ENCODE data around the gene MBD3L5. TPM values are rescaled to one million over a fixed set of nuclear protein-coding genes. Genes with fewer than 3 reads are reported as not detected.

The MBD3L5 gene
- total RNA-seq, 1 donor from 2014 or later: not detected

DNA sequence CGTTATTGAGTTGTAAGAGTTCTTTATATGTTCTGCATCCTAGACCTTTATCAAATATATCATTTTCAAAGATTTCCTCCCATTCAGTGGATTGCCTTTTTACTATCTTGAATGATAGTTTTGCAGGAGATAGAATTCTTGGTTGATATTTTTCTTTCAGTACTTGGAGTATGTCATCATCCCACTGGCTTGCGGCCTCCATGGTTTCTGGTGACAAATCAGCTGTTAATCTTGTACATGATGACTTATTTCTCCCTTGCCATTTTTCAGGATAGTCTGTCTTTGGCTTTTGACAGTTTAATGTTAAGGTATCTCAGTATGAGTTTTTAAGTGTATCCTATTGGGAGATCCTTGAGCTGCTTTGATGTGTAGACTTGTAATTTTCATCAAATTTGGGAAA is 47.6 kb downstream of the MBD3L5 start:
- DNase-seq (ENCODE audit: extremely low spot score, unreplicated experiment): no peak
- Mint-ChIP-seq H3K36me3 (ENCODE audit: unreplicated experiment) (peaks cover 87% of the 10 kb centered on the region), H3K4me3 (ENCODE audit: unreplicated experiment) (no peak overlapping the region), H3K27me3 (ENCODE audit: unreplicated experiment) (no peaks in the 10 kb centered on the region), H3K27ac (ENCODE audit: unreplicated experiment) (no peak overlapping the region), H3K9me3 (ENCODE audit: unreplicated experiment) (peaks cover 38% of the 10 kb centered on the region), H3K4me1 (ENCODE audit: unreplicated experiment) (no peaks in the 10 kb centered on the region)
- TF ChIP-seq, protein P1, sequence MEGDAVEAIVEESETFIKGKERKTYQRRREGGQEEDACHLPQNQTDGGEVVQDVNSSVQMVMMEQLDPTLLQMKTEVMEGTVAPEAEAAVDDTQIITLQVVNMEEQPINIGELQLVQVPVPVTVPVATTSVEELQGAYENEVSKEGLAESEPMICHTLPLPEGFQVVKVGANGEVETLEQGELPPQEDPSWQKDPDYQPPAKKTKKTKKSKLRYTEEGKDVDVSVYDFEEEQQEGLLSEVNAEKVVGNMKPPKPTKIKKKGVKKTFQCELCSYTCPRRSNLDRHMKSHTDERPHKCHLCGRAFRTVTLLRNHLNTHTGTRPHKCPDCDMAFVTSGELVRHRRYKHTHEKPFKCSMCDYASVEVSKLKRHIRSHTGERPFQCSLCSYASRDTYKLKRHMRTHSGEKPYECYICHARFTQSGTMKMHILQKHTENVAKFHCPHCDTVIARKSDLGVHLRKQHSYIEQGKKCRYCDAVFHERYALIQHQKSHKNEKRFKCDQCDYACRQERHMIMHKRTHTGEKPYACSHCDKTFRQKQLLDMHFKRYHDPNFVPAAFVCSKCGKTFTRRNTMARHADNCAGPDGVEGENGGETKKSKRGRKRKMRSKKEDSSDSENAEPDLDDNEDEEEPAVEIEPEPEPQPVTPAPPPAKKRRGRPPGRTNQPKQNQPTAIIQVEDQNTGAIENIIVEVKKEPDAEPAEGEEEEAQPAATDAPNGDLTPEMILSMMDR (IDR thresholded peaks at IDR 0.05): no peak

Other genes starting within 250 kb of the MBD3L5 start
- gene ADGRE1, start 143.0 kb upstream of the MBD3L5 start, total RNA-seq: not detected in 2 replicates
- gene MBD3L2B, start 9.1 kb upstream of the MBD3L5 start, total RNA-seq: not detected in 2 replicates
- gene MBD3L4, start 9.6 kb downstream of the MBD3L5 start, total RNA-seq: not detected in 2 replicates
- not detected in 2 replicates for gene MBD3L2, start 18.7 kb downstream of the MBD3L5 start, total RNA-seq
- gene MBD3L3, start 28.1 kb downstream of the MBD3L5 start, total RNA-seq: not detected in 2 replicates
- gene ZNF557, start 39.1 kb downstream of the MBD3L5 start, total RNA-seq: 13.5 and 13.6 TPM in 2 replicates